Rectal smooth muscle tissue (tissue), 1 donor: Measurements from ENCODE around the gene TMOD2.

Experiments used
- H3K27ac ChIP-seq: one replicate; pipeline ENCODE4 v1.7.0; 2013; ENCODE audit warnings: low read depth, low read length, inconsistent platforms
- H3K27me3 ChIP-seq: one replicate; pipeline ENCODE4 v1.7.0; 2013; ENCODE audit warnings: low read length; ENCODE audit not compliant: control insufficient read depth, insufficient read depth
- H3K36me3 ChIP-seq: one replicate; pipeline ENCODE4 v1.7.0; 2013; ENCODE audit warnings: low read length; ENCODE audit not compliant: control insufficient read depth, insufficient read depth
- H3K4me1 ChIP-seq: one replicate; pipeline ENCODE4 v1.7.0; 2013; ENCODE audit warnings: low read length; ENCODE audit not compliant: control insufficient read depth, insufficient read depth
- H3K4me3 ChIP-seq: one replicate; pipeline ENCODE4 v1.7.0; 2013; ENCODE audit warnings: low read length
- H3K9ac ChIP-seq: one replicate; pipeline ENCODE4 v1.7.0; 2013; ENCODE audit warnings: low read length

Gene TMOD2

GRCh38 chr15:51809457-51809856 lies 58.1 kb downstream of the TMOD2 start:
- H3K9ac ChIP-seq, result no peak overlapping the region
- peaks cover 12% of the 10 kb centered on the region for H3K36me3 ChIP-seq
- H3K4me3 ChIP-seq, result no peak overlapping the region

GRCh38 chr15:51812598-51812997 lies 61.2 kb downstream of the TMOD2 start:
- Histone ChIP-seq H3K27ac (no peak overlapping the region), H3K36me3 (peaks cover 4% of the 10 kb centered on the region), H3K4me1 (no peaks in the 10 kb centered on the region), H3K4me3 (no peak overlapping the region), H3K9ac (no peak overlapping the region), H3K27me3 (no peaks in the 10 kb centered on the region)

More at GRCh38 chr15:51809457-51809856, 58.1 kb downstream of the TMOD2 start:
- H3K27me3 ChIP-seq, result no peaks in the 10 kb centered on the region
- no peak overlapping the region for H3K27ac ChIP-seq
- H3K4me1 ChIP-seq, result no peaks in the 10 kb centered on the region

GRCh38 chr15:51814606-51815005 lies 63.2 kb downstream of the TMOD2 start:
- no peaks in the 10 kb centered on the region for H3K27me3 ChIP-seq
- H3K4me1 ChIP-seq, result no peaks in the 10 kb centered on the region
- no peak overlapping the region for H3K27ac ChIP-seq
- H3K36me3 ChIP-seq, result peaks cover under 1% of the 10 kb centered on the region
- H3K4me3 ChIP-seq, result no peak overlapping the region
- no peak overlapping the region for H3K9ac ChIP-seq

GRCh38 chr15:51816611-51817010 lies 65.2 kb downstream of the TMOD2 start:
- Histone ChIP-seq H3K4me3 (no peak overlapping the region), H3K36me3 (no peaks in the 10 kb centered on the region), H3K27me3 (no peaks in the 10 kb centered on the region), H3K4me1 (no peaks in the 10 kb centered on the region), H3K27ac (no peak overlapping the region), H3K9ac (no peak overlapping the region)

- H3K27ac ChIP-seq, result no peak overlapping the region
- no peak overlapping the region for H3K4me3 ChIP-seq
- H3K4me1 ChIP-seq, result no peaks in the 10 kb centered on the region
- H3K36me3 ChIP-seq, result no peaks in the 10 kb centered on the region
- H3K27me3 ChIP-seq, result no peaks in the 10 kb centered on the region
- no peak overlapping the region for H3K9ac ChIP-seq
Observed at GRCh38 chr15:51818150-51818549, 66.8 kb downstream of the TMOD2 start.

- H3K27me3 ChIP-seq, result no peaks in the 10 kb centered on the region
- no peak overlapping the region for H3K27ac ChIP-seq
- H3K4me1 ChIP-seq, result no peaks in the 10 kb centered on the region
- no peak overlapping the region for H3K4me3 ChIP-seq
- H3K9ac ChIP-seq, result no peak overlapping the region
- H3K36me3 ChIP-seq, result no peaks in the 10 kb centered on the region
Observed at GRCh38 chr15:51825698-51826097, 74.3 kb downstream of the TMOD2 start.

- no peak overlapping the region for H3K9ac ChIP-seq
- H3K36me3 ChIP-seq, result no peaks in the 10 kb centered on the region
- peaks cover 4% of the 10 kb centered on the region for H3K4me1 ChIP-seq
- peak overlapping the region; percentile 84 for H3K4me3 ChIP-seq
- no peaks in the 10 kb centered on the region for H3K27me3 ChIP-seq
- H3K27ac ChIP-seq, result peak overlapping the region; percentile 81
Observed at GRCh38 chr15:51828621-51829375, 77.4 kb downstream of the TMOD2 start.

GRCh38 chr15:51829376-51830275 lies 78.2 kb downstream of the TMOD2 start, which contains the start of gene TMOD3:
TMOD3 (plus strand) TSS chr15:51829653; CDS start chr15:51862885, 33,232 bp downstream.
- no peaks in the 10 kb centered on the region for H3K27me3 ChIP-seq
- no peaks in the 10 kb centered on the region for H3K36me3 ChIP-seq
- peak within 1 kb of the TSS; percentile 59 for H3K9ac ChIP-seq
- peaks cover 4% of the 10 kb centered on the region for H3K4me1 ChIP-seq
- H3K4me3 ChIP-seq, result peak within 1 kb of the TSS; percentile 84
- H3K27ac ChIP-seq, result peak within 1 kb of the TSS; percentile 81

- Histone ChIP-seq H3K9ac (peak overlapping the region; percentile 59), H3K4me1 (peaks cover 4% of the 10 kb centered on the region), H3K27ac (peak overlapping the region; percentile 81), H3K27me3 (no peaks in the 10 kb centered on the region), H3K4me3 (peak overlapping the region; percentile 84), H3K36me3 (no peaks in the 10 kb centered on the region)
Observed at GRCh38 chr15:51830276-51830806, 78.9 kb downstream of the TMOD2 start.

GRCh38 chr15:51833772-51834171 lies 82.4 kb downstream of the TMOD2 start:
- Histone ChIP-seq H3K4me3 (no peak overlapping the region), H3K4me1 (peaks cover 4% of the 10 kb centered on the region), H3K27ac (no peak overlapping the region), H3K36me3 (no peaks in the 10 kb centered on the region), H3K9ac (no peak overlapping the region), H3K27me3 (no peaks in the 10 kb centered on the region)

GRCh38 chr15:51837792-51838251 lies 86.4 kb downstream of the TMOD2 start:
- Histone ChIP-seq H3K27ac (no peak overlapping the region), H3K4me1 (peaks cover 4% of the 10 kb centered on the region), H3K27me3 (no peaks in the 10 kb centered on the region), H3K36me3 (no peaks in the 10 kb centered on the region), H3K9ac (no peak overlapping the region), H3K4me3 (no peak overlapping the region)

GRCh38 chr15:51838270-51838669 lies 86.9 kb downstream of the TMOD2 start:
- Histone ChIP-seq H3K4me3 (no peak overlapping the region), H3K4me1 (peaks cover 9% of the 10 kb centered on the region), H3K36me3 (no peaks in the 10 kb centered on the region), H3K27me3 (no peaks in the 10 kb centered on the region), H3K27ac (no peak overlapping the region), H3K9ac (no peak overlapping the region)
